SK-N-SH treated with all-trans-retinoic acid at 6 μM for 48 hours (cell line): Measurements from ENCODE around the gene KLK5.
"Not testable (repeated sequence)": the region's sequence is repeated elsewhere in the genome, so short reads cannot be mapped to it uniquely, and the experiment has no call there.

Experiments used
- ARNTL ChIP-seq: fragments of 450-650 bp; formaldehyde crosslinking; IDR thresholded peaks from 2 replicates; pipeline ENCODE4 v1.5.0; 2020; ENCODE audit warnings: low read depth, mild to moderate bottlenecking, moderate library complexity, borderline replicate concordance
- CSDC2 ChIP-seq: fragments of 250-450 bp; sonication (Bioruptor Pico); IDR thresholded peaks from 2 replicates; pipeline ENCODE4 v1.5.0; 2020; ENCODE audit warnings: mild to moderate bottlenecking, moderate library complexity
- OSR1 ChIP-seq: fragments of 250-450 bp; sonication (Bioruptor Pico); IDR thresholded peaks from 2 replicates; pipeline ENCODE4 v1.8.0; 2022; ENCODE audit warnings: moderate library complexity, mild to moderate bottlenecking, inconsistent platforms
- RARB ChIP-seq: fragments of 250-450 bp; sonication (Bioruptor Pico); IDR thresholded peaks from 2 replicates; pipeline ENCODE4 v1.8.0; 2021; ENCODE audit warnings: mild to moderate bottlenecking, moderate library complexity
- TCF4 ChIP-seq: fragments of 250-450 bp; sonication (Bioruptor Pico); IDR thresholded peaks from 2 replicates; pipeline ENCODE4 v1.8.0; 2021; ENCODE audit warnings: mild to moderate bottlenecking, moderate library complexity, borderline replicate concordance
- ZC3H10 ChIP-seq: fragments of 250-450 bp; sonication (Bioruptor Pico); IDR thresholded peaks from 2 replicates; pipeline ENCODE4 v1.5.1; 2021; ENCODE audit warnings: mild to moderate bottlenecking, moderate library complexity
- ZNF8 ChIP-seq: fragments of 450-650 bp; formaldehyde crosslinking; IDR thresholded peaks from 2 replicates; pipeline ENCODE4 v1.5.0; 2020; ENCODE audit warnings: mild to moderate bottlenecking, moderate library complexity
- TF ChIP-seq, protein P1 (sequence below): fragments of 250-450 bp; sonication (Bioruptor Pico); IDR thresholded peaks from 2 replicates; pipeline ENCODE4 v1.8.0; 2020; ENCODE audit warnings: mild to moderate bottlenecking, moderate library complexity, borderline replicate concordance
- TF ChIP-seq, protein P2 (sequence below): fragments of 250-450 bp; sonication (Bioruptor Pico); IDR thresholded peaks from 2 replicates; pipeline ENCODE4 v1.5.1; 2021; ENCODE audit warnings: mild to moderate bottlenecking, moderate library complexity

DNA sequence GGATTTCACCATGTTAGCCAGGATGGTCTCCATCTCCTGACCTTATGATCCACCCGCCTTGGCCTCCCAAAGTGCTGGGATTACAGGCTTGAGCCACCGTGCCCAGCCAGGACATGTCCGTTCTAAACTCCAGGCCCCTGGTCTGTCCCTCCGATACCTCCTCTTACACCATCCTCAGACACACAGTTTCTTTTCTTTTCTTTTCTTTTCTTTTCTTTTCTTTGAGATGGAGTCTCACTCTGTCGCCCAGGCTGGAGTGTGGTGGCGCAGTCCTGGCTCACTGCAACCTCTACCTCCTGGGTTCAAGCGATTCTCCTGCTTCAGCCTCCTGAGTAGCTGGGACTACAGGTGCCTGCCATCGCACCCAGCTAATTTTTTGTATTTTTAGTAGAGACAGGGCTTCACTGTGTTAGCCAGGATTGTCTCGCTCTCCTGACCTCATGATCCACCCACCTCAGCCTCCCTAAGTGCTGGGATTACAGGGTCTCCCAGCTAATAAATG lies 56.7 kb downstream of the KLK5 start:
- TF ChIP-seq, protein P1, sequence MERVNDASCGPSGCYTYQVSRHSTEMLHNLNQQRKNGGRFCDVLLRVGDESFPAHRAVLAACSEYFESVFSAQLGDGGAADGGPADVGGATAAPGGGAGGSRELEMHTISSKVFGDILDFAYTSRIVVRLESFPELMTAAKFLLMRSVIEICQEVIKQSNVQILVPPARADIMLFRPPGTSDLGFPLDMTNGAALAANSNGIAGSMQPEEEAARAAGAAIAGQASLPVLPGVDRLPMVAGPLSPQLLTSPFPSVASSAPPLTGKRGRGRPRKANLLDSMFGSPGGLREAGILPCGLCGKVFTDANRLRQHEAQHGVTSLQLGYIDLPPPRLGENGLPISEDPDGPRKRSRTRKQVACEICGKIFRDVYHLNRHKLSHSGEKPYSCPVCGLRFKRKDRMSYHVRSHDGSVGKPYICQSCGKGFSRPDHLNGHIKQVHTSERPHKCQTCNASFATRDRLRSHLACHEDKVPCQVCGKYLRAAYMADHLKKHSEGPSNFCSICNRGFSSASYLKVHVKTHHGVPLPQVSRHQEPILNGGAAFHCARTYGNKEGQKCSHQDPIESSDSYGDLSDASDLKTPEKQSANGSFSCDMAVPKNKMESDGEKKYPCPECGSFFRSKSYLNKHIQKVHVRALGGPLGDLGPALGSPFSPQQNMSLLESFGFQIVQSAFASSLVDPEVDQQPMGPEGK: not testable (repeated sequence)
- TF ChIP-seq ARNTL; OSR1 (CRISPR knock-in tag); ZNF8 (CRISPR knock-in tag); ZC3H10 (CRISPR knock-in tag); CSDC2 (CRISPR knock-in tag); TCF4; RARB (CRISPR knock-in tag): not testable (repeated sequence)
- TF ChIP-seq, protein P2, sequence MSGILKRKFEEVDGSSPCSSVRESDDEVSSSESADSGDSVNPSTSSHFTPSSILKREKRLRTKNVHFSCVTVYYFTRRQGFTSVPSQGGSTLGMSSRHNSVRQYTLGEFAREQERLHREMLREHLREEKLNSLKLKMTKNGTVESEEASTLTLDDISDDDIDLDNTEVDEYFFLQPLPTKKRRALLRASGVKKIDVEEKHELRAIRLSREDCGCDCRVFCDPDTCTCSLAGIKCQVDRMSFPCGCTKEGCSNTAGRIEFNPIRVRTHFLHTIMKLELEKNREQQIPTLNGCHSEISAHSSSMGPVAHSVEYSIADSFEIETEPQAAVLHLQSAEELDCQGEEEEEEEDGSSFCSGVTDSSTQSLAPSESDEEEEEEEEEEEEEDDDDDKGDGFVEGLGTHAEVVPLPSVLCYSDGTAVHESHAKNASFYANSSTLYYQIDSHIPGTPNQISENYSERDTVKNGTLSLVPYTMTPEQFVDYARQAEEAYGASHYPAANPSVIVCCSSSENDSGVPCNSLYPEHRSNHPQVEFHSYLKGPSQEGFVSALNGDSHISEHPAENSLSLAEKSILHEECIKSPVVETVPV (CRISPR knock-in tag): not testable (repeated sequence)
